ENCODE measurements around the gene FBN1. TPM values are rescaled to one million over a fixed set of nuclear protein-coding genes. Genes with fewer than 3 reads are reported as not detected.
A peak's percentile ranks its signal among the peaks of the same experiment; 100 is the strongest.

The FBN1 gene
- polyA plus RNA-seq, 1 experiment = 565 TPM

GRCh38 chr15:48644827-48645557 lies 517 bp downstream of the FBN1 start:
- ChIA-PET CTCF (interaction anchor here (0.9 to 1.8 kb wide), 4 partner anchors 12 to 287 kb away, joined by 3 to 6 read pairs (median 4); no protein-coding TSS in a partner anchor), POLR2A (interaction anchor here (0.6 kb wide), 1 partner anchor 91 kb away, joined by 3 read pairs; no protein-coding TSS in a partner anchor)
- Histone ChIP-seq H3K4me3 (ENCODE audit: low read depth, low read length) (peak overlapping the region; percentile 66), H3K36me3 (ENCODE audit: control insufficient read depth, insufficient read depth, low read length) (no peaks in the 10 kb centered on the region), H3K27me3 (ENCODE audit: control insufficient read depth, insufficient read depth, low read length) (no peaks in the 10 kb centered on the region)
- DNase-seq (ENCODE audit: low read depth) = no peak
- no peak for TF ChIP-seq CTCF (IDR thresholded peaks at IDR 0.05; ENCODE audit: insufficient read depth, low read depth, low read length)

DNA sequence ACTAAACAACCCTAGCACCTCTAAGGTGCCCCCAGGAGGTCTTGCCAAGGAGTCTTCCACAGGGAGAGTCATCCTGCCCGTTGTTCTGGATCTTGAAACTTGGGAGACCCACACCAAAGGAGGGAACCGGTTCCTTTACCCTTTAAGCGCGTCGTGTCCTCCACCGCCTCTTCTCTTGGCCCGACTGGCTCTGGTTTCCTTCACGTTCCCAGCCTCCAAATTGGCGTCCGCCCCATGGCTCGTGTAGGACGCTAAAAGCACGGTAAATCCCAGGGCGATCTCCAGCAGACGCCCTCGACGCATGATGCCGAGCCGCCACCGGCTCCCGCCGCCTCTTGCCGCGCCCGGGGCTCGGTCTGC lies 1.1 kb downstream of the FBN1 start:
- ChIA-PET POLR2A (no interaction called here), CTCF (interaction anchor here (1.3 to 1.6 kb wide), 2 partner anchors 12 to 286 kb away, joined by 4 to 5 read pairs; no protein-coding TSS in a partner anchor)
- DNase-seq (ENCODE audit: low read depth) = no peak
- Histone ChIP-seq H3K4me3 (ENCODE audit: low read depth, low read length) (peak overlapping the region; percentile 66), H3K27me3 (ENCODE audit: control insufficient read depth, insufficient read depth, low read length) (no peaks in the 10 kb centered on the region), H3K36me3 (ENCODE audit: control insufficient read depth, insufficient read depth, low read length) (no peaks in the 10 kb centered on the region)
- TF ChIP-seq CTCF (IDR thresholded peaks at IDR 0.05; ENCODE audit: insufficient read depth, low read depth, low read length) = no peak

DNA sequence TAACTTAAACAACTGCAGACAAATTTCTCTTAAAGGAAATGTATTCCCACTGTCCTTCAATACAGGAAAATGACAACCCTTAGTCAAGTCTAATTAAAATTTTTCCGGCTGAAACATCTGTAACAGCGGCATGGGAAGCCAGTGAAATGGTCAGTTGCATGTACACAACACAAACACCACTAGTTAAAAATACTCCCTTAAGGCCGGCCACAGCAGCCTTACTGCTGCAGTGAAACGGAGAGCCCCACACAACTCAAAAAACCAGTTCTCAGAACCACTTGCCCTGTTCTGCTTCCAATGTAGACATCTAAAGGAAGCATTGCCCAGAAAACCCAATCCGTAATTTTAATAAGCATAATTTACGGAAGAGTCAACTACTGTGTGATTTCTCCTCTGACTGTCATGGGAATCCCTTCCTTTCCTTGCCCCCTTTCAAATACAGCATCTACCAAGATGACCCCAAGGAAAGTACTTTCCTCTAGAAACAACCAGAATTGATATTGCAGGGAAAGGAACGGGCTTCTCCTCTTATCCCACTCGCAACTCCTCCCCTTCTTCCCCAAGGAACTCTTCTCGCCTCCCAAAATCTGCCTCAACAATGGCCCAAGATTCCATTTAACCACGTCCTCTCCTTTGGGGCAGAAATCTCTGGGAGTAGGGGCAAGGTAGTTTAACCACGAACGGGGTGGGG lies 1.6 kb downstream of the FBN1 start:
- Histone ChIP-seq H3K27me3 (ENCODE audit: control insufficient read depth, insufficient read depth, low read length) (no peaks in the 10 kb centered on the region), H3K4me3 (ENCODE audit: low read depth, low read length) (peak overlapping the region; percentile 66), H3K36me3 (ENCODE audit: control insufficient read depth, insufficient read depth, low read length) (no peaks in the 10 kb centered on the region)
- no peak for TF ChIP-seq CTCF (IDR thresholded peaks at IDR 0.05; ENCODE audit: insufficient read depth, low read depth, low read length)
- DNase-seq (ENCODE audit: low read depth) = no peak
- ChIA-PET POLR2A (no interaction called here), CTCF (interaction anchor here (1.3 kb wide), 1 partner anchor 286 kb away, joined by 5 read pairs; no protein-coding TSS in a partner anchor)

- peak overlapping the region; percentile 66 for H3K4me3 ChIP-seq (ENCODE audit: low read depth, low read length)
- no peak for DNase-seq (ENCODE audit: low read depth)
- no peaks in the 10 kb centered on the region for H3K36me3 ChIP-seq (ENCODE audit: control insufficient read depth, insufficient read depth, low read length)
- no peak for TF ChIP-seq CTCF (IDR thresholded peaks at IDR 0.05; ENCODE audit: insufficient read depth, low read depth, low read length)
- CTCF ChIA-PET = no interaction called here
- POLR2A ChIA-PET = no interaction called here
- H3K27me3 ChIP-seq (ENCODE audit: control insufficient read depth, insufficient read depth, low read length) = no peaks in the 10 kb centered on the region
These were observed 2.3 kb downstream of the FBN1 start for GRCh38 chr15:48643206-48643605.

GRCh38 chr15:48642795-48643194 lies 2.7 kb downstream of the FBN1 start:
- Histone ChIP-seq H3K36me3 (ENCODE audit: control insufficient read depth, insufficient read depth, low read length) (no peaks in the 10 kb centered on the region), H3K27me3 (ENCODE audit: control insufficient read depth, insufficient read depth, low read length) (no peaks in the 10 kb centered on the region), H3K4me3 (ENCODE audit: low read depth, low read length) (peak overlapping the region; percentile 66)
- no peak for DNase-seq (ENCODE audit: low read depth)
- POLR2A ChIA-PET = no interaction called here
- CTCF ChIA-PET = no interaction called here
- no peak for TF ChIP-seq CTCF (IDR thresholded peaks at IDR 0.05; ENCODE audit: insufficient read depth, low read depth, low read length)
